ENCODE results near the gene TTLL5. TPM values are rescaled to one million over a fixed set of nuclear protein-coding genes. Genes with fewer than 3 reads are reported as not detected.

Gene TTLL5
- total RNA-seq, 1 experiment from 2014 or later, result 35.7 TPM

GRCh38 chr14:75723716-75724115, 62.7 kb downstream of the TTLL5 start:
- Mint-ChIP-seq H3K4me3 (no peak overlapping the region), H3K4me1 (no peaks in the 10 kb centered on the region), H3K36me3 (ENCODE audit: insufficient read depth in 1 of 3, low read depth in 3 of 3) (peaks cover 36 to 67% (median 46%) of the 10 kb centered on the region in 3 experiments), H3K27ac (peak overlapping the region in 1 of 3 experiments; percentile 13; a peak in 2 of 7 replicates), H3K9me3 (peaks cover 12 to 14% of the 10 kb centered on the region in 2 experiments), H3K27me3 (ENCODE audit: low read depth) (no peaks in the 10 kb centered on the region)
- Histone ChIP-seq H3K23me2 (ENCODE audit: insufficient read length, low read depth, low read length, poor library complexity, severe bottlenecking) (no peaks in the 10 kb centered on the region), H4K91ac (ENCODE audit: insufficient read length, low read depth, low read length) (no peak overlapping the region), H3K4ac (ENCODE audit: low read depth, low read length) (no peak overlapping the region), H3K4me2 (ENCODE audit: insufficient read depth, insufficient read length, low read length) (no peak overlapping the region), H3K23ac (ENCODE audit: insufficient read length, low read depth, low read length) (no peak overlapping the region), H3K4me1 (ENCODE audit: insufficient read depth, low read length) (no peaks in the 10 kb centered on the region), H3K14ac (ENCODE audit: insufficient read depth, low read length) (no peak overlapping the region), H3K56ac (ENCODE audit: insufficient read length, low read depth, low read length) (no peak overlapping the region), H3K27me3 (ENCODE audit: insufficient read depth, low read length) (no peaks in the 10 kb centered on the region), H2BK15ac (ENCODE audit: low read depth, low read length) (no peak overlapping the region), H3K18ac (ENCODE audit: insufficient read length, low read depth, low read length) (no peak overlapping the region), H4K8ac (replicated peaks; ENCODE audit: insufficient read length, low read depth, low read length) (no peak overlapping the region), H2BK120ac (ENCODE audit: low read depth, low read length, poor library complexity, severe bottlenecking) (no peak overlapping the region), H2BK5ac (ENCODE audit: insufficient read length, low read length) (no peak overlapping the region), H3K9me3 (ENCODE audit: control insufficient read depth, low read depth, low read length) (no peaks in the 10 kb centered on the region), H3K9ac (ENCODE audit: extremely low read depth, insufficient read length, low read length) (no peak overlapping the region), H2AFZ (ENCODE audit: low read length) (no peak overlapping the region), H3K27ac (ENCODE audit: insufficient read length, low read depth, low read length) (no peak overlapping the region), H2BK12ac (ENCODE audit: insufficient read length, low read depth, low read length) (no peak overlapping the region), H3K79me2 (ENCODE audit: insufficient read depth, low read length) (no peaks in the 10 kb centered on the region), H3T11ph (ENCODE audit: low read length) (no peak overlapping the region), H4K5ac (ENCODE audit: insufficient read length, low read depth, low read length) (no peak overlapping the region), H4K20me1 (ENCODE audit: control insufficient read depth, insufficient read depth, insufficient read length) (no peaks in the 10 kb centered on the region), H2BK20ac (ENCODE audit: low read depth, low read length, poor library complexity, severe bottlenecking) (no peak overlapping the region), H3K79me1 (ENCODE audit: insufficient read depth, low read depth, low read length, poor library complexity, severe bottlenecking) (no peaks in the 10 kb centered on the region), H2AK5ac (ENCODE audit: insufficient read length, low read length) (no peak overlapping the region)
- WGBS (ENCODE audit: extremely low coverage, insufficient read length, low lambda C conversion rate), result no CpG with 5 or more reads among the region's 1 CpG
- no peak for TF ChIP-seq CTCF (conservative IDR thresholded peaks at IDR 0.05)
- no peak for DNase-seq
